Fibroblast of pulmonary artery (primary cell): ENCODE results near the gene PAN3.

Source experiments
- DNase-seq: peaks from one replicate; pipeline ENCODE4 v3.0.0-alpha.2; 2010; ENCODE audit warnings: low read depth
- H3K4me3 ChIP-seq: replicated peaks from 2 replicates; pipeline ENCODE4 v1.5.1; 2011; ENCODE audit warnings: low read depth, mild to moderate bottlenecking, control low read depth, low read length, moderate library complexity
- CTCF ChIP-seq: IDR thresholded peaks from 2 replicates; pipeline ENCODE4 v1.5.1; 2011; ENCODE audit warnings: mild to moderate bottlenecking, control low read depth, low read length, inconsistent platforms; ENCODE audit errors: missing control alignments

The PAN3 gene

GRCh38 chr13:28322256-28322905, 184.0 kb downstream of the PAN3 start:
- TF ChIP-seq CTCF: no peak
- peak; percentile 41 for DNase-seq

DNA sequence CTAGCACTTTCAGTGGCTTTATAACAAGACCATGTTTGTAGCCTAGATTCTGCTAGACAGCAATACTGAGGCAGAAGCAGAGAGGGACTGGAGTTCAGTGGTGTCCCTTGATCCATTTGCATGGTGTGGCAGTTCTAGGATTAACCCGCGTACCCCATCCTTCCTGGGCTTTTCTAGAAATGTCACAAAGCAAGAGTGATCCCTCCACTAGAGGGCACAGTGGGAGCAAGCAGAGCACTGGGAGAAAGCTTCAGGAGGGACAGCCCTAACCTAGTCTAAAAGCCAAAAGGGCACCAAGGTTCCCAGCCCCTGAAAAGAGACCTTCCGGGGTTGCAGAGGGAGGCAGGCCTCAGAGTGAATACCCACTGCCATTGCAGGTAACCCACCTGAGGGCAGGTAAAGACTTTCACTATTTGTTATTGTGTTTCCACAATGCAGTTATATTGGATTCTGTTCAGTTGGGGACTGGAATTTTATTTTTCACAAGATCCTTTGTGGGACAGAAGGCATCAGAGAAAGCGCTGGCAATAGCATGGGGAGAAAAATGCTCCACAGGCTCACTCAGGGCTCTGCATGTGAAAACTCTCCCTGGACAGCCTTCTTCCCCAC, 185.9 kb downstream of the PAN3 start:
- H3K4me3 ChIP-seq: no peak overlapping the region
- DNase-seq: peak; percentile 82
- peak; percentile 95 for TF ChIP-seq CTCF

More at GRCh38 chr13:28322256-28322905, 184.0 kb downstream of the PAN3 start:
- no peak overlapping the region for H3K4me3 ChIP-seq

DNA sequence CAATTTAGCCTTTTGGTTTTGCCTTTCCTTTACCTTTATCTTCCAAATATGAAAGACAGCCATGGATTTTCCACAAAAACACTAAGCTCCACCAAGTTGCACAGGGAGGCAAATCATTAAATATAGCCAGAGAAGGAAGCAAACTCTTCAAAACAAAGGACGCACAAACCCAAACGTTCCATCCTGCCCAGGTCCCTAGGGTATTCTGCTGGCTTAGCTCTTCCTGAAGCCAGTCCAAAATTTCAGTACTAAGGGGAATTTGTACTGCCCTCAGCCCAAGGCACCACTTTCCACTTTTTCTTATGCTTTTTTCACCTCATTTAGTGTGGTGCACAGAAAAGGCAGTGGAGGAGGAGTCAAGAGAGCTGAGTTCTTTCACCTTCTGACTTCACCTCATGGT, 186.7 kb downstream of the PAN3 start:
- DNase-seq: peak; percentile 56
- H3K4me3 ChIP-seq: no peak overlapping the region
- no peak for TF ChIP-seq CTCF

- H3K4me3 ChIP-seq: no peak overlapping the region
- TF ChIP-seq CTCF: no peak
- DNase-seq: no peak
Measured at GRCh38 chr13:28326056-28326455, 187.7 kb downstream of the PAN3 start.

- no peak for TF ChIP-seq CTCF
- no peak overlapping the region for H3K4me3 ChIP-seq
- DNase-seq: no peak
Measured at GRCh38 chr13:28327373-28328270, 189.3 kb downstream of the PAN3 start.

DNA sequence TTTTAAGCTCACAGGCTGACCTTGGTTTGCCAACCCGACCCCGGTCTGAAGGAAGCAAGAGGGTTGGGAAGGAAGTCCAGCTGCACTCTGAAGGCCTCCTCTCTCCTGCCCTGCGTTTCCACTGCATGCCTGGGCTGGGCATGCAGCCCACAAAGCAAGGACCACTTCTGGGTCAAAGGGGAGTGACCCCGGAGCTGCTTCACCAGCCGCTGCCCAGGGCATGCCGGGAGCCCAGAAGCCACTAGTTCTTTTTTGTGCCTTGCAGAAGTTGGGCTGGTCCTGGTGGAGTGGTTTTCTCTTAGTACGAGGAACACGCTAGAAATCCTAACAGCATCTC, 189.9 kb downstream of the PAN3 start:
- no peak overlapping the region for H3K4me3 ChIP-seq
- no peak for DNase-seq

More for the DNA sequence above, 189.9 kb downstream of the PAN3 start:
- TF ChIP-seq CTCF: no peak
